ENCODE results near the gene TMEM88. TPM values are rescaled to one million over a fixed set of nuclear protein-coding genes. Genes with fewer than 3 reads are reported as not detected.

TMEM88 gene
- total RNA-seq, 1 donor from 2014 or later = 3.4 TPM

DNA sequence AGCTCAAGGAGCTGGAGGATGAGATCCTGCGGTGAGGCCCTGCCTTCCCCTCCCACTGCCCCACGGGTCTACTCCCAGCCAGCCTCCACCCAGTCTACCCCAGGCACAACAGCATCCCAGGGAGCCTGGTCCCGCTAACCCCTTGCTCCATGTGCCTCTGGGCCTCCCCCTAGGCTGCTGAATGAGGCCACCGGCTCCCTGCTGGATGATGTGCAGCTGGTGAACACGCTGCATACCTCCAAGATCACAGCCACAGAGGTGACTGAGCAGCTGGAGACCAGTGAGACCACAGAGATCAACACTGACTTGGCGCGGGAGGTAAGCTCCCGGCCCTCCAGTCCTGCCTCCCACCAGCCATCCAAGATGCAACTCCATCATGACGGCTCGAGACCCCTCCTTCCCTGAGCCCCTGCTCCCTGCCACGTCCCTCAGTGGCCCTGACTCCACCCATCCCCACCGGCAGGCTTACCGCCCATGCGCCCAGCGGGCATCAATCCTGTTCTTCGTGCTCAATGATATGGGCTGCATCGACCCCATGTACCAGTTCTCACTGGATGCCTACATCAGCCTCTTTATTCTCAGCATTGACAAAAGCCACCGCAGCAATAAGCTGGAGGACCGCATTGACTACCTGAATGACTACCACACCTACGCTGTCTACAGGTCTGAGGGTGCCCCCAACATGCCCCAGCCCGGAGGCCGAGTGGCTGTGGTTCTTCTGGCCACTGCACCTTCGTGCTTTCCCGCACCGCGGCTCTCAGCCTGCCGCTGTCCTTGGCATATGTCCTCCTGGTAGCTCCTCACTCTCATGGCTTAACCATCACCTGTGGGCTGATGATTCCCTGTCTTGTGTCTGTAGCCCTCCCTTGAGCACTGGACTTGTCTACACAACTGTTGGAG lies 35.9 kb upstream of the TMEM88 start:
- TF ChIP-seq, protein P1, sequence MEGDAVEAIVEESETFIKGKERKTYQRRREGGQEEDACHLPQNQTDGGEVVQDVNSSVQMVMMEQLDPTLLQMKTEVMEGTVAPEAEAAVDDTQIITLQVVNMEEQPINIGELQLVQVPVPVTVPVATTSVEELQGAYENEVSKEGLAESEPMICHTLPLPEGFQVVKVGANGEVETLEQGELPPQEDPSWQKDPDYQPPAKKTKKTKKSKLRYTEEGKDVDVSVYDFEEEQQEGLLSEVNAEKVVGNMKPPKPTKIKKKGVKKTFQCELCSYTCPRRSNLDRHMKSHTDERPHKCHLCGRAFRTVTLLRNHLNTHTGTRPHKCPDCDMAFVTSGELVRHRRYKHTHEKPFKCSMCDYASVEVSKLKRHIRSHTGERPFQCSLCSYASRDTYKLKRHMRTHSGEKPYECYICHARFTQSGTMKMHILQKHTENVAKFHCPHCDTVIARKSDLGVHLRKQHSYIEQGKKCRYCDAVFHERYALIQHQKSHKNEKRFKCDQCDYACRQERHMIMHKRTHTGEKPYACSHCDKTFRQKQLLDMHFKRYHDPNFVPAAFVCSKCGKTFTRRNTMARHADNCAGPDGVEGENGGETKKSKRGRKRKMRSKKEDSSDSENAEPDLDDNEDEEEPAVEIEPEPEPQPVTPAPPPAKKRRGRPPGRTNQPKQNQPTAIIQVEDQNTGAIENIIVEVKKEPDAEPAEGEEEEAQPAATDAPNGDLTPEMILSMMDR (IDR thresholded peaks at IDR 0.05) = no peak
- Mint-ChIP-seq H3K36me3 (ENCODE audit: unreplicated experiment) (no peaks in the 10 kb centered on the region), H3K9me3 (ENCODE audit: unreplicated experiment) (no peaks in the 10 kb centered on the region), H3K27ac (ENCODE audit: unreplicated experiment) (no peak overlapping the region), H3K4me1 (ENCODE audit: unreplicated experiment) (no peaks in the 10 kb centered on the region), H3K4me3 (ENCODE audit: unreplicated experiment) (no peak overlapping the region), H3K27me3 (ENCODE audit: unreplicated experiment) (peaks cover 36% of the 10 kb centered on the region)
- no peak for DNase-seq (ENCODE audit: extremely low spot score, unreplicated experiment)

DNA sequence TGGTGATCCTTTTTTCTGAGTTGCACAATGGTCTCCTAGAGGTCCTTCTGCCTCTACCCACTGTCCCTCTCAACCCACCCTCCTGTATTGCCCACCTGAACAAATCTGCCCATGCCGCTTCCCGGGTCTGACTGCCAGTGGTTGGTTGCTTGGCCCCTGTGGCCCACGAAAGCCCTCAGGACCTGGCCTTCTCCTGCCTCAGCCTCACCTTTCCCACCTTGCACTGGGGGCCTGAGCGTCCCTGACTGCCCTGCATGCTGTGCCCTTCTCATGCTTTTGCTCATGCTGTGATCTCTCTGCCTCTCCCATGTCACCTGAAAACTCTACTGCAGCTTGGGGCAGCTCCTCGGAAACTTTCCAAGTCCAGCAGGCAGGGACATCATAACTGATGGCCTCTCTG lies 34.6 kb upstream of the TMEM88 start:
- Mint-ChIP-seq H3K9me3 (ENCODE audit: unreplicated experiment) (no peaks in the 10 kb centered on the region), H3K36me3 (ENCODE audit: unreplicated experiment) (no peaks in the 10 kb centered on the region), H3K27me3 (ENCODE audit: unreplicated experiment) (peaks cover 45% of the 10 kb centered on the region), H3K4me1 (ENCODE audit: unreplicated experiment) (no peaks in the 10 kb centered on the region), H3K27ac (ENCODE audit: unreplicated experiment) (no peak overlapping the region), H3K4me3 (ENCODE audit: unreplicated experiment) (no peak overlapping the region)
- no peak for DNase-seq (ENCODE audit: extremely low spot score, unreplicated experiment)
- TF ChIP-seq, protein P1 (IDR thresholded peaks at IDR 0.05) = no peak

DNA sequence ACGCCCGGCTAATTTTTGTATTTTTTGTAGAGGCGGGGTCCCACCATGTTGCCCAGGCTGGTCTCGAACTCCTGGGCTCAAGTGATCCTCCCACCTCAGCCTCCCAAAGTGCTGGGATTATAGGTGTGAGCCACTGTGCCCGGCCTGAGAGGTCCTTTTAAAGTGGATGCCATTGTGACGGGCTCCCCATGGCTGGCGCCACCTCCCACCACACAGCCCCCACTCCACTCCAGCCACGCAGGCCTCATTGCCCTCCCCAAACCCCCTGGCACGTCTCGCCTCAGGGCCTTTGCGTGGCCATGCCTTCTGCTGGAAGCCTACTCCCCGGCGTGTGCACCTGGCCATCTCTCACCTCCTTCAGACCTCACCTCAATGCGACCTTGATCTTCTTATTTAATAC lies 32.7 kb upstream of the TMEM88 start:
- Mint-ChIP-seq H3K27me3 (ENCODE audit: unreplicated experiment) (peaks cover 44% of the 10 kb centered on the region), H3K4me1 (ENCODE audit: unreplicated experiment) (no peaks in the 10 kb centered on the region), H3K27ac (ENCODE audit: unreplicated experiment) (no peak overlapping the region)

DNA sequence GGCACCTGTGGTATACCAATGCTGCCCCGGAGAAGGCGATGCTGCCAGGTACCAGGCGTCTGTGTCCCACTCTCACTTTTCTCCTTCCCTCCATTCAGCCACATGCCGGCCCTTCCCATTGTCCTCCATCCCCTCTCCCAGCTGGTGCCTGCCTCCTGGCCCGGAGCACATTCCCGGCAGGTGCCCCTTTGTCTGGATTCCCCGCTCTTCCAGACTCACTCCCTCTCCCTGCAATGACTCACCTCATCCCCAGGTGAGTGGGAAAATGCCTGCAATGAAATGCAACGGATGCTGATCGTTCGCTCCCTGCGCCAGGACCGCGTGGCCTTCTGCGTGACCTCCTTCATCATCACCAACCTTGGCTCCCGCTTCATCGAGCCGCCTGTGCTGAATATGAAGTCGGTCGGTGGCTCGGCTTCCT lies 31.3 kb upstream of the TMEM88 start:
- TF ChIP-seq, protein P1 (IDR thresholded peaks at IDR 0.05) = no peak
- Mint-ChIP-seq H3K4me3 (ENCODE audit: unreplicated experiment) (no peak overlapping the region), H3K27ac (ENCODE audit: unreplicated experiment) (no peak overlapping the region), H3K9me3 (ENCODE audit: unreplicated experiment) (no peaks in the 10 kb centered on the region), H3K27me3 (ENCODE audit: unreplicated experiment) (peaks cover 53% of the 10 kb centered on the region), H3K36me3 (ENCODE audit: unreplicated experiment) (no peaks in the 10 kb centered on the region), H3K4me1 (ENCODE audit: unreplicated experiment) (no peaks in the 10 kb centered on the region)
- DNase-seq (ENCODE audit: extremely low spot score, unreplicated experiment) = no peak

More for the DNA sequence above, 32.7 kb upstream of the TMEM88 start:
- Mint-ChIP-seq H3K9me3 (ENCODE audit: unreplicated experiment) (no peaks in the 10 kb centered on the region), H3K36me3 (ENCODE audit: unreplicated experiment) (no peaks in the 10 kb centered on the region), H3K4me3 (ENCODE audit: unreplicated experiment) (no peak overlapping the region)
- TF ChIP-seq, protein P1 (IDR thresholded peaks at IDR 0.05) = no peak
- DNase-seq (ENCODE audit: extremely low spot score, unreplicated experiment) = no peak
